Keratinocyte (primary cell): Measurements from ENCODE around the gene NCK2. TPM values are rescaled to one million over a fixed set of nuclear protein-coding genes. Genes with fewer than 3 reads are reported as not detected.

ENCODE experiments used
- DNase-seq: peaks from one replicate; pipeline ENCODE4 v3.0.0-alpha.2; 2011; ENCODE audit warnings: low read depth, missing footprints, low spot score
- FAIRE-seq: peaks from 2 replicates; lab custom pipeline; 2011; peaks lifted over from hg19 to GRCh38; lab: Jason Lieb, UNC
- H2AFZ ChIP-seq: 2 replicates; pipeline ENCODE4 v1.6.0; 2012; ENCODE audit warnings: low read length, control low read depth, inconsistent platforms; ENCODE audit not compliant: control insufficient read depth
- H3K27ac ChIP-seq: 2 replicates; pipeline ENCODE4 v1.5.1; 2011; ENCODE audit warnings: low read length; ENCODE audit not compliant: control insufficient read depth, insufficient read depth
- H3K27me3 ChIP-seq: 3 replicates; pipeline ENCODE4 v1.6.0; 2011; ENCODE audit warnings: low read length; ENCODE audit not compliant: control insufficient read depth, insufficient read depth; ENCODE audit errors: extremely low read depth
- H3K36me3 ChIP-seq, 2 experiments: 2 replicates in 1 of 2; 3 replicates in 1 of 2; pipeline ENCODE4 v1.5.1; 2011; ENCODE audit warnings: low read length in 2 of 2, mild to moderate bottlenecking in 1 of 2; ENCODE audit not compliant: control insufficient read depth in 2 of 2, insufficient read depth in 2 of 2; ENCODE audit errors: extremely low read depth in 1 of 2
- H3K4me1 ChIP-seq: 3 replicates; pipeline ENCODE4 v1.5.1; 2011; ENCODE audit warnings: low read length; ENCODE audit not compliant: control insufficient read depth, insufficient read depth; ENCODE audit errors: extremely low read depth
- H3K4me2 ChIP-seq: 3 replicates; pipeline ENCODE4 v1.6.0; 2011; ENCODE audit warnings: low read depth, low read length; ENCODE audit not compliant: control insufficient read depth, insufficient read depth; ENCODE audit errors: extremely low read depth
- H3K4me3 ChIP-seq, 3 experiments: fragments of 200-600 bp in 1 of 3; sonication (generic) in 1 of 3; 2 replicates in 2 of 3; 3 replicates in 1 of 3; pipeline ENCODE4 v1.5.1; 2011 to 2016; ENCODE audit warnings: low read length in 3 of 3, mild to moderate bottlenecking in 3 of 3, control low read depth in 2 of 3, inconsistent platforms in 1 of 3, low read depth in 1 of 3, mixed read lengths in 1 of 3, mixed run types in 1 of 3, moderate library complexity in 1 of 3; ENCODE audit not compliant: control insufficient read depth in 2 of 3, insufficient read depth in 2 of 3; ENCODE audit errors: extremely low read depth in 1 of 3
- H3K79me2 ChIP-seq: 2 replicates; pipeline ENCODE4 v1.6.0; 2012; ENCODE audit warnings: low read length; ENCODE audit not compliant: control insufficient read depth, insufficient read depth
- H3K9ac ChIP-seq: 3 replicates; pipeline ENCODE4 v1.6.0; 2011; ENCODE audit warnings: low read length; ENCODE audit not compliant: control insufficient read depth, insufficient read depth; ENCODE audit errors: extremely low read depth
- H3K9me1 ChIP-seq: 3 replicates; pipeline ENCODE4 v1.6.0; 2011; ENCODE audit warnings: low read length; ENCODE audit not compliant: control insufficient read depth, insufficient read depth; ENCODE audit errors: extremely low read depth
- H3K9me3 ChIP-seq: 2 replicates; pipeline ENCODE4 v1.5.1; 2012; ENCODE audit warnings: low read depth, low read length; ENCODE audit not compliant: control insufficient read depth
- H4K20me1 ChIP-seq: 3 replicates; pipeline ENCODE4 v1.6.0; 2011; ENCODE audit warnings: low read length; ENCODE audit not compliant: control insufficient read depth, insufficient read depth; ENCODE audit errors: extremely low read depth
- EZH2 ChIP-seq: IDR thresholded peaks from one replicate; pipeline ENCODE4 v1.6.1; 2012; ENCODE audit warnings: inconsistent platforms, mild to moderate bottlenecking, low read length, moderate library complexity
- dilution Hi-C: fragments of 300-500 bp; cut with MboI; formaldehyde crosslinking; loops from one replicate; pipeline ENCODE4 v1.7.0; 2020; ENCODE audit warnings: low sequenced_read_pairs; ENCODE audit not compliant: extremely low pct_ligation_motif_present
- polyA plus RNA-seq, 5 experiments: library from polyadenylated mRNA; depleted of rRNA in 3 of 5; stranded (reverse) in 3 of 5; stranded (forward) in 1 of 5; unstranded in 1 of 5; fragments of >200 nt; gene quantifications; 1 replicate in 1 of 5; 2 replicates in 3 of 5; 3 replicates in 1 of 5; pipeline versions ENCODE4 v1.2.1 to v1.2.3, GENCODE V29; 2011 to 2012; ENCODE audit warnings: missing spikeins in 2 of 5, low read depth in 1 of 5, low replicate concordance in 1 of 5
- TF ChIP-seq, protein P1 (sequence below), 3 experiments: IDR thresholded peaks in 1 of 3; conservative IDR thresholded peaks in 1 of 3; optimal IDR thresholded peaks in 1 of 3; 2 replicates in 2 of 3; 3 replicates in 1 of 3; pipeline versions ENCODE3 to v1.5.1; 2011; ENCODE audit warnings: low read length in 3 of 3, mild to moderate bottlenecking in 3 of 3, moderate library complexity in 2 of 3, control low read depth in 1 of 3, inconsistent platforms in 1 of 3; ENCODE audit not compliant: insufficient read depth in 2 of 3; ENCODE audit errors: extremely low read depth in 1 of 3

Gene NCK2
- polyA plus RNA-seq, 1 donor (not counting 4 experiments of a cell fraction or from before 2014, with no cell fraction given) = 31.4 TPM

DNA sequence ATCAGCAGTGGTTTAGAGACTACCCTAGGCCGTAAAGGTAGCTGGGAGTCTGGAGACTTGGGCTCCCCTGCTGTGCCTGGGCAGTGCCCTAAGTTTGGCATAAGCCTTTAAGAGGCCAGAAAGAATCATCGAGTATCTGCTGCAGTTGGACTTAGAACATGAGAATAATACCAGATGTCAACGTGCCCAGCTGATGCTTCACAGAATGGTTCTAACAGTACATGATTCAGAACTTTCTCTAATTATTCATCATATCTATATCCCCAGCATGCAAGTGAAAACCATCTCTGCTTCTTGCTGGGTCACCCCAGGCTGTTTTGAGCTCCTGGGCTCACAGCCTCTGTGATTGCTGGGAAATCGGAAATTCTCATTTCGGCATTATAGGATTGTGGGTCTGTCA is 118.1 kb downstream of the NCK2 start:
- Histone ChIP-seq H3K9me3 (no peaks in the 10 kb centered on the region), H3K27ac (no peak overlapping the region), H2AFZ (no peak overlapping the region), H3K4me3 (no peak overlapping the region), H3K79me2 (peaks cover 42% of the 10 kb centered on the region), H3K9ac (no peak overlapping the region), H3K36me3 (no peaks in the 10 kb centered on the region), H3K9me1 (no peaks in the 10 kb centered on the region), H3K4me1 (peaks cover 24% of the 10 kb centered on the region), H3K4me2 (no peak overlapping the region), H3K27me3 (no peaks in the 10 kb centered on the region), H4K20me1 (peaks cover 4% of the 10 kb centered on the region)
- no peak for FAIRE-seq
- DNase-seq = no peak
- dilution Hi-C loops = no loop called here
- TF ChIP-seq, protein P1, sequence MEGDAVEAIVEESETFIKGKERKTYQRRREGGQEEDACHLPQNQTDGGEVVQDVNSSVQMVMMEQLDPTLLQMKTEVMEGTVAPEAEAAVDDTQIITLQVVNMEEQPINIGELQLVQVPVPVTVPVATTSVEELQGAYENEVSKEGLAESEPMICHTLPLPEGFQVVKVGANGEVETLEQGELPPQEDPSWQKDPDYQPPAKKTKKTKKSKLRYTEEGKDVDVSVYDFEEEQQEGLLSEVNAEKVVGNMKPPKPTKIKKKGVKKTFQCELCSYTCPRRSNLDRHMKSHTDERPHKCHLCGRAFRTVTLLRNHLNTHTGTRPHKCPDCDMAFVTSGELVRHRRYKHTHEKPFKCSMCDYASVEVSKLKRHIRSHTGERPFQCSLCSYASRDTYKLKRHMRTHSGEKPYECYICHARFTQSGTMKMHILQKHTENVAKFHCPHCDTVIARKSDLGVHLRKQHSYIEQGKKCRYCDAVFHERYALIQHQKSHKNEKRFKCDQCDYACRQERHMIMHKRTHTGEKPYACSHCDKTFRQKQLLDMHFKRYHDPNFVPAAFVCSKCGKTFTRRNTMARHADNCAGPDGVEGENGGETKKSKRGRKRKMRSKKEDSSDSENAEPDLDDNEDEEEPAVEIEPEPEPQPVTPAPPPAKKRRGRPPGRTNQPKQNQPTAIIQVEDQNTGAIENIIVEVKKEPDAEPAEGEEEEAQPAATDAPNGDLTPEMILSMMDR (optimal IDR thresholded peaks at IDR 0.05 in 1 of 3, IDR thresholded peaks at IDR 0.05 in 1 of 3, conservative IDR thresholded peaks at IDR 0.05 in 1 of 3; ENCODE audit: extremely low read depth in 1 of 3, insufficient read depth in 2 of 3, low read length in 3 of 3) = no peak
- TF ChIP-seq EZH2 = no peak

DNA sequence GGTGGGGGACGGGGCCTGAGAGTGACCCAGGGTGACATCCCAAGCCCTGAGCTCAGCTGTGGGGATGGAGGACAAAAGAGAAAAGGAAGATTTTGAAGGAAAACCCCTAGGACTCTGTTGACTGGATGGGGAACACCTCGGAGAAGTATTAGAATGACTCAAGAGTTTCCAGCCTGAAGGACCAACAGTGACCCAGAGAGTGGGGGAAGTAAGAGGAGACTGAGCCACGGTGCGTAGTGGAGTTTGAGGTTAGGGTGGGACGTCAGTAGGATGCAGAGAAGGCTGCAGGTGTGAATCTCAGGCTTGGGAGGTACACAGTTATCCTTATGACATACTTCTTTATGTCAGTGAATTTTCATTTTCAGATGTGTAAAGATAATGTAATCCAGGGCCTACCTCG is 119.5 kb downstream of the NCK2 start:
- Histone ChIP-seq H3K79me2 (peaks cover 43% of the 10 kb centered on the region), H3K9me1 (no peaks in the 10 kb centered on the region), H3K4me2 (no peak overlapping the region), H3K4me1 (peaks cover 17% of the 10 kb centered on the region), H2AFZ (no peak overlapping the region), H3K36me3 (peaks cover under 1% of the 10 kb centered on the region in 2 experiments), H4K20me1 (peaks cover 7% of the 10 kb centered on the region), H3K9ac (no peak overlapping the region), H3K27me3 (no peaks in the 10 kb centered on the region), H3K27ac (no peak overlapping the region), H3K4me3 (no peak overlapping the region), H3K9me3 (no peaks in the 10 kb centered on the region)
- no peak for FAIRE-seq
- dilution Hi-C loops = no loop called here
- DNase-seq = no peak
- no peak for TF ChIP-seq EZH2
- TF ChIP-seq, protein P1 (optimal IDR thresholded peaks at IDR 0.05 in 1 of 3, IDR thresholded peaks at IDR 0.05 in 1 of 3, conservative IDR thresholded peaks at IDR 0.05 in 1 of 3; ENCODE audit: extremely low read depth in 1 of 3, insufficient read depth in 2 of 3, low read length in 3 of 3) = no peak
